Activated CD8-positive, alpha-beta memory T cell treated with anti-CD3 and anti-CD28 coated beads for 36 hours (primary cell): ENCODE measurements around the gene CPNE2. TPM values are rescaled to one million over a fixed set of nuclear protein-coding genes. Genes with fewer than 3 reads are reported as not detected.

Source experiments
- CTCF ChIA-PET: fragments of 350-600 bp; sonication (Branson Sonifier 250); formaldehyde crosslinking; loops from one replicate; lab custom pipeline; 2021; ENCODE audit warnings: antibody characterized with exemption; lab: Charles Lee
- POLR2A ChIA-PET: fragments of 350-600 bp; sonication (Branson Sonifier 250); formaldehyde crosslinking; loops from one replicate; lab custom pipeline; 2021; ENCODE audit warnings: antibody characterized with exemption; lab: Charles Lee
- total RNA-seq, 2 experiments: library from RNA; stranded (reverse); gene quantifications; one replicate each; pipeline ENCODE4 v1.2.3, GENCODE V29; 2021

The CPNE2 gene
- total RNA-seq, 2 experiments from 2014 or later = 4.8 to 7.1 TPM

GRCh38 chr16:57167538-57167937 is 75.2 kb downstream of the CPNE2 start:
- CTCF ChIA-PET = interaction anchor here (1.3 to 1.4 kb wide), 2 partner anchors 9 to 75 kb away, joined by 3 to 4 read pairs; partner anchors contain the start of gene CPNE2
- POLR2A ChIA-PET = no interaction called here

- ChIA-PET POLR2A (no interaction called here), CTCF (interaction anchor here (1.3 to 1.4 kb wide), 2 partner anchors 9 to 75 kb away, joined by 3 to 4 read pairs; partner anchors contain the start of gene CPNE2)
Observed at GRCh38 chr16:57167953-57168352, 75.6 kb downstream of the CPNE2 start.

GRCh38 chr16:57169327-57169726 is 76.9 kb downstream of the CPNE2 start:
- POLR2A ChIA-PET = no interaction called here
- CTCF ChIA-PET = interaction anchor here (0.7 to 2.0 kb wide), 2 partner anchors 73 to 86 kb away, joined by 3 to 8 read pairs; no protein-coding TSS in a partner anchor

DNA sequence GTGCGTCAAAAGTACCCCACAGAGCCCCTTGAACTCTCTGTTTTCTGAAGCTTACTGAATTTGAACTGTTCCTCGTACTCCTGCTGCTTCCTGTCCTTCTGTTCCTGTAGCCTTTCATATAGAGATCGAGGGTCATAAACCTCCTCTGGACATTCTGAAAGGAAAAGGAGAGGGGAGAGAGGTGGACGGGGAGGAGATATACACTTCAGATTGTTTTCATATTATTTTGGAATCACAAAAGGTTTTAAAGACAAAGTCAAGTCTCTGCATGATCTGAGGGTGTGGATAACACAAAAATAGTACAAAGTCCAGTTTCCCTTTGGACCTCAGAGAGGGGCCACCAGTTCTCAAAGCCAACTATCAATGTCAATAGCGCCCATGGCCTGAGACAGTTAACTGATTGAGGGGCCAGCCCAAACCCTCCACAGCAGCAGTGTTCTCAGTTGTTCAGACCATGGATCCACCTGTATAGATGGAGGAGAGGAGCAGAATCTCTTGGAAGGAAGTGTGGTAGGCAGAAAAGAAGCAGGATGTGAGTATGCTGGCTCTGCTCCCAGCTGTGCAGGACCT is 80.4 kb downstream of the CPNE2 start:
- ChIA-PET CTCF (interaction anchor here (1.0 kb wide), 1 partner anchor 60 kb away, joined by 3 read pairs; no protein-coding TSS in a partner anchor), POLR2A (interaction anchor here (0.7 kb wide), 1 partner anchor 225 kb away, joined by 3 read pairs; no protein-coding TSS in a partner anchor)

DNA sequence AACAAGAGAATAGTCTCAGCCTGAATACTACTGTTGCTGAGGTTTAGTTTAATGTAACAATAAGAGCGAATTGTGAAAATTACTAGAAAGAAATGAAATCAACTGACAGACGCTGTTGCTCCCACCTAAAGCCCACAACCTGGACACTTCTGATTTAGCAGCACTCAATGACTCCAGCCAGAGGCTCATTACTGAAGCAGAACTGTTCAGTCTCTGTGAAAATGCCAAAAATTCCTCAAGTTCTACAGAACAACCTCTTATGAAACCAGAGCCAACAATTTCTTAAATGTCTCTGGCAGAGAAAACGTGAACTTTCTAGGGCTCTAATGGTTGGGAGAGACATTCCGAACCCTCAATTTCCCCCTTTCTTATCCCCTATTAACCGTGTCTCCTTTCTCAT is 83.5 kb downstream of the CPNE2 start:
- ChIA-PET POLR2A (no interaction called here), CTCF (interaction anchor here (0.6 kb wide), 1 partner anchor 9 kb away, joined by 3 read pairs; no protein-coding TSS in a partner anchor)

DNA sequence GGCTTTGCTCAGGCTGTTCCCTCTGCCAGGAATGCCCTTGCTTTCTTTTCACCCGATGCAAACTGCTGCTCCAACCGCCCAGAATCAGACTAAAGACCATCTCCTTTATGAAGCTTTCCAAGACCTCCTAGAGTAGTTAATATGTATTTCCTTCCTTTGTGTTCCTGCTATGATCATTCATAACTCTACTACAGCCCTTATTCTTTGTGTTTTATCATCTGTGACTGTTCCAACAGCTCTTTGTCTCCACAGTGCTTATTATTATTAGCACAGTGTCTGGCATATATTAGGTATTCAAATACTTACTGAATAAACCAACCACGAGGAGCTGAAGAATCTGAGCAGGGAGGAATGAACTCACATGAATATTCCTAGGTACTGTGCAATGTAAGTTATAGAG is 85.8 kb downstream of the CPNE2 start:
- CTCF ChIA-PET = interaction anchor here (1.0 kb wide), 1 partner anchor 205 kb away, joined by 5 read pairs; no protein-coding TSS in a partner anchor

DNA sequence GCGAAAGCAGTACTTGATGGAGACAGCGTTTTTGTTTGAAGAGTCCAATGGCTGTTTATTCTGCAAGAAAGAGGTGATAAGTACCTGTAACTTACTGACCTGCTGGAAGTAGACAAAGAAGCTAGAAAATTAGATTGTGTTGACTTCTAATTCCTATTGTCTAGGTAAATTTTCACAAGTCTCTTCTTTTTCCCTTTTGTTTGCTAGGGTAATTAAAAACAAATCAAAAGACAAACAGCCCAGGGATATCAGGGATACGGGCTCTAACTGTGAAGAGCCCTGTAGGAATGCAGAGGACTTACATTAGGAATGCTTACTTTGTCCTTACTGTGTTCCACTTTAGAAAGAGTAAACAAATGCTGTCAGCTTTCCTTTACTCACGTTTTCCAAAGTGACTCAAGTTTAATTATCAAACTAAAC is 86.4 kb downstream of the CPNE2 start:
- POLR2A ChIA-PET = no interaction called here
- CTCF ChIA-PET = no interaction called here

More for the DNA sequence above, 85.8 kb downstream of the CPNE2 start:
- POLR2A ChIA-PET = no interaction called here

- ChIA-PET POLR2A (no interaction called here), CTCF (interaction anchor here (1.1 kb wide), 2 partner anchors 95 to 228 kb away, joined by 3 to 4 read pairs; no protein-coding TSS in a partner anchor)
Observed at GRCh38 chr16:57179215-57179828, 86.9 kb downstream of the CPNE2 start.

GRCh38 chr16:57184113-57184512 is 91.7 kb downstream of the CPNE2 start:
- POLR2A ChIA-PET = no interaction called here
- CTCF ChIA-PET = interaction anchor here (1.2 kb wide), 1 partner anchor 67 kb away, joined by 3 read pairs; no protein-coding TSS in a partner anchor

- ChIA-PET CTCF (interaction anchor here (0.9 kb wide), 1 partner anchor 9 kb away, joined by 3 read pairs; no protein-coding TSS in a partner anchor), POLR2A (interaction anchor here (0.7 to 1.4 kb wide), 5 partner anchors 50 to 734 kb away, joined by 3 to 14 read pairs (median 4); partner anchors contain the start of genes CPNE2 and NUDT21)
Observed at GRCh38 chr16:57184887-57185445, 92.6 kb downstream of the CPNE2 start.

GRCh38 chr16:57185446-57185944 is 93.1 kb downstream of the CPNE2 start:
- POLR2A ChIA-PET = interaction anchor here (0.6 to 1.4 kb wide), 10 partner anchors 29 to 734 kb away, joined by 3 to 14 read pairs (median 4); partner anchors contain the start of genes ARL2BP, CPNE2 and NUDT21
- CTCF ChIA-PET = interaction anchor here (0.7 to 0.9 kb wide), 2 partner anchors 10 to 316 kb away, joined by 3 read pairs; no protein-coding TSS in a partner anchor

DNA sequence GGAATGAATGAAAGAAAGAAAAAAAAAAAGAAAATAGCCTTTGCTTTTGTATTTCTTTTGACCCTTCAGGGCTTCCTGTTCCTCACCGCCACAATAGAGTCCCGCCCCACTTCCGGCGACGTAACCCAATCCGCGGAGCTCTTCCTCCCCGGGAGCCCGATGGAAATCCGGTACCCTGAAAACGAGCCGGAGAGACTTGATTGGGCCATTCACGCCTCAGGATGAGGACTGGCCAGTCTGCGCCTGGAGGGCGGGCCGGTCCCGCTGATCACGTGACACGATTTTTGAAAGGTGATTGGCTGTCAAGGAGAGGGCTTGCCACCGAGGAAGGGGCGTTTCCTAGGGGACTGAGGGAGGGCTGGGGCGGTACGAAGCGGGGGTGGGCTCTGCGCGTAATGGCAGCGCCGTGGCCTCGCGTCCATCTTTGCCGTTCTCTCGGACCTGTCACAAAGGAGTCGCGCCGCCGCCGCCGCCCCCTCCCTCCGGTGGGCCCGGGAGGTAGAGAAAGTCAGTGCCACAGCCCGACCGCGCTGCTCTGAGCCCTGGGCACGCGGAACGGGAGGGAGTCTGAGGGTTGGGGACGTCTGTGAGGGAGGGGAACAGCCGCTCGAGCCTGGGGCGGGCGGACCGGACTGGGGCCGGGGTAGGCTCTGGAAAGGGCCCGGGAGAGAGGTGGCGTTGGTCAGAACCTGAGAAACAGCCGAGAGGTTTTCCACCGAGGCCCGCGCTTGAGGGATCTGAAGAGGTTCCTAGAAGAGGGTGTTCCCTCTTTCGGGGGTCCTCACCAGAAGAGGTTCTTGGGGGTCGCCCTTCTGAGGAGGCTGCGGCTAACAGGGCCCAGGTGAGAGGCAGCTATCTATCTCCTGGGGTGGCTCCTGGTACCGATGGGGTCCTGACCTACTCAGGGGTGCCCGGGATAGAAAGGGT is 93.8 kb downstream of the CPNE2 start, which contains the start of the genes PSME3IP1 and RSPRY1:
TSS of gene PSME3IP1 (minus strand) at position 95 of the 927 bp plus-strand sequence. CDS start 12,185 bp downstream, outside the sequence.
TSS of gene RSPRY1 (plus strand) at position 385 of the 927 bp plus-strand sequence. CDS start 18,330 bp downstream, outside the sequence.
- ChIA-PET CTCF (interaction anchor here (0.7 to 1.2 kb wide), 2 partner anchors 220 to 317 kb away, joined by 3 to 4 read pairs; no protein-coding TSS in a partner anchor), POLR2A (interaction anchor here (0.6 to 1.4 kb wide), 10 partner anchors 30 to 735 kb away, joined by 3 to 14 read pairs (median 4); partner anchors contain the start of genes ARL2BP, CPNE2 and NUDT21)

- ChIA-PET POLR2A (interaction anchor here (0.9 to 1.5 kb wide), 2 partner anchors 58 to 256 kb away, joined by 3 to 6 read pairs; partner anchors contain the start of gene ARL2BP), CTCF (interaction anchor here (0.5 to 1.2 kb wide), 3 partner anchors 49 to 402 kb away, joined by 3 to 4 read pairs (median 3); no protein-coding TSS in a partner anchor)
Observed at GRCh38 chr16:57186872-57187854, 94.8 kb downstream of the CPNE2 start.

DNA sequence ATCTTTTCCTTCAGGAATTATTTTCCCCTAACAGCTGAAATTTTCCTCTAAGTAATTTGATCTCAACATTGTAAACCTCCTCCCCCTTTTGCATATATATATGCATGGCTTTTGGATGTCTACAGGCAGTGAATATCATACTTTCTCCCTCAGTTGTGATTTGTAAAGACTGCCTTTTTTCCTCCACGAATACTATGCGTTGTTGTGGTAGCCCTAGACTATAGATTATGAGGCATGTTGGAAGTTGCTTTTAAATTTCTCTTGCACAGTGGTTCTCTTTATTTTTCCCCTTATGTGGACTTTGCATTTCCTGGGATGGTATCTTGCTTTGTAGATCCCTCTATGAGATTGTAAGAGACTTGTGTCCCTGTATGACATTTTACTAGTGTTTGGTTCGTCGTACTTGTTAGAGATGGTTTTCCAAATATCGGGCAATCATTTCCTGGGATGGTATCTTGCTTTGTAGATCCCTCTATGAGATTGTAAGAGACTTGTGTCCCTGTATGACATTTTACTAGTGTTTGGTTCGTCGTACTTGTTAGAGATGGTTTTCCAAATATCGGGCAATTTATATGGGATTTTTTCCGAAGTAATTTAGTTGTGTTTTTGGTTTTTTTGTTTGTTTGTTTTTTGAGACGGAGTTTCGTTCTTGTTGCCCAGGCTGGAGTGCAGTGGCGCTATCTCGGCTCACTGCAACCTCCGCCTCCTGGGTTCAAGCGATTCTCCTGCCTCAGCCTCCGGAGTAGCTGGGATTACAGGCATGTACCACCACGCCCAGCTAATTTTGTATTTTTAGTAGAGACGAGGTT is 95.7 kb downstream of the CPNE2 start:
- CTCF ChIA-PET = interaction anchor here (0.7 to 1.2 kb wide), 2 partner anchors 48 to 666 kb away, joined by 3 read pairs; no protein-coding TSS in a partner anchor

DNA sequence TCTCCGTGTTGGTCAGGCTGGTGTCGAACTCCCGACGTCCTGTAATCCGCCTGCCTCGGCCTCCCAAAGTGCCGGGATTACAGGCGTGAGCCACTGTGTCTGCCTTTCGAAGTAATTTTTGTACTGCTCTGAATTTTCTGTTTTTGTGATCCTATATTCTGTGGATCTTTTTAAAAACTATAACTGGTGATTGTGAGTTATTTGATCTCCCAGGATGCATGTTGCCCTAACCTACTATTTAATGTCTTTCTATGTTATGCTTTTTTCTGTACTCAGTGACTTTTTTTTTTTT is 96.3 kb downstream of the CPNE2 start:
- POLR2A ChIA-PET = no interaction called here
- CTCF ChIA-PET = interaction anchor here (0.7 kb wide), 2 partner anchors 667 to 711 kb away, joined by 3 read pairs; no protein-coding TSS in a partner anchor

More for the DNA sequence above, 95.7 kb downstream of the CPNE2 start:
- POLR2A ChIA-PET = interaction anchor here (0.9 to 1.5 kb wide), 2 partner anchors 57 to 257 kb away, joined by 3 to 6 read pairs; partner anchors contain the start of gene ARL2BP
